Astrocyte (in vitro differentiated cells and primary cell): ENCODE results near the gene SCARF2. TPM values are rescaled to one million over a fixed set of nuclear protein-coding genes. Genes with fewer than 3 reads are reported as not detected.
"Not testable (repeated sequence)": the region's sequence is repeated elsewhere in the genome, so short reads cannot be mapped to it uniquely, and the experiment has no call there.

Source experiments
- DNase-seq: peaks from one replicate; pipeline ENCODE4 v3.0.0-alpha.2; 2010; ENCODE audit warnings: low read depth
- FAIRE-seq: peaks from 2 replicates; lab custom pipeline; 2011; peaks lifted over from hg19 to GRCh38; lab: Jason Lieb, UNC
- H2AFZ ChIP-seq: 2 replicates; pipeline ENCODE4 v1.6.0; 2012; ENCODE audit warnings: low read depth, low read length, inconsistent platforms
- H3K27ac ChIP-seq: 2 replicates; pipeline ENCODE4 v1.5.1; 2011; ENCODE audit warnings: low read depth, low read length, inconsistent platforms
- H3K27me3 ChIP-seq: 2 replicates; pipeline ENCODE4 v1.6.0; 2011; ENCODE audit warnings: low read length, inconsistent platforms; ENCODE audit not compliant: insufficient read depth
- H3K36me3 ChIP-seq: 2 replicates; pipeline ENCODE4 v1.5.1; 2011; ENCODE audit warnings: low read length, inconsistent platforms; ENCODE audit not compliant: insufficient read depth
- H3K4me1 ChIP-seq: 2 replicates; pipeline ENCODE4 v1.5.1; 2011; ENCODE audit warnings: low read length, inconsistent platforms; ENCODE audit not compliant: insufficient read depth
- H3K4me2 ChIP-seq: 2 replicates; pipeline ENCODE4 v1.6.0; 2012; ENCODE audit warnings: low read length, inconsistent platforms
- H3K4me3 ChIP-seq: 2 replicates; pipeline ENCODE4 v1.5.1; 2011; ENCODE audit warnings: low read depth, mild to moderate bottlenecking, low read length, inconsistent platforms; ENCODE audit not compliant: insufficient read depth
- H3K79me2 ChIP-seq: 2 replicates; pipeline ENCODE4 v1.6.0; 2012; ENCODE audit warnings: mild to moderate bottlenecking, low read length, inconsistent platforms; ENCODE audit not compliant: insufficient read depth
- H3K9ac ChIP-seq: 2 replicates; pipeline ENCODE4 v1.6.0; 2012; ENCODE audit warnings: mild to moderate bottlenecking, low read length, inconsistent platforms
- H3K9me3 ChIP-seq: 2 replicates; pipeline ENCODE4 v1.5.1; 2012; ENCODE audit warnings: low read depth, mild to moderate bottlenecking, low read length, inconsistent platforms; ENCODE audit not compliant: insufficient read depth
- H4K20me1 ChIP-seq: 2 replicates; pipeline ENCODE4 v1.6.0; 2012; ENCODE audit warnings: low read length, inconsistent platforms; ENCODE audit not compliant: insufficient read depth
- H3K27ac Mint-ChIP-seq: one replicate; pipeline ENCODE4 v1.8.0; 2021; ENCODE audit warnings: mild to moderate bottlenecking, mixed read lengths; ENCODE audit not compliant: unreplicated experiment
- H3K27me3 Mint-ChIP-seq: one replicate; pipeline ENCODE4 v1.8.0; 2021; ENCODE audit warnings: low read depth, mixed read lengths; ENCODE audit not compliant: unreplicated experiment
- H3K36me3 Mint-ChIP-seq: one replicate; pipeline ENCODE4 v1.8.0; 2021; ENCODE audit warnings: low read depth, mixed read lengths; ENCODE audit not compliant: unreplicated experiment
- H3K4me1 Mint-ChIP-seq: one replicate; pipeline ENCODE4 v1.8.0; 2021; ENCODE audit warnings: low read depth, mixed read lengths; ENCODE audit not compliant: unreplicated experiment
- H3K4me3 Mint-ChIP-seq: one replicate; pipeline ENCODE4 v1.8.0; 2021; ENCODE audit warnings: mild to moderate bottlenecking, moderate library complexity, mixed read lengths; ENCODE audit not compliant: unreplicated experiment
- H3K9me3 Mint-ChIP-seq: one replicate; pipeline ENCODE4 v1.8.0; 2021; ENCODE audit warnings: mild to moderate bottlenecking, mixed read lengths; ENCODE audit not compliant: unreplicated experiment
- EZH2 ChIP-seq: IDR thresholded peaks from 2 replicates; pipeline ENCODE4 v1.6.1; 2012; ENCODE audit warnings: mild to moderate bottlenecking, low read length, inconsistent platforms; ENCODE audit not compliant: insufficient read depth
- total RNA-seq: library from RNA; stranded (reverse); gene quantifications from 2 replicates; pipeline ENCODE4 v1.2.1, GENCODE V29; 2021
- TF ChIP-seq, protein P1 (sequence below): IDR thresholded peaks from 2 replicates; pipeline ENCODE4 v1.5.1; 2011; ENCODE audit warnings: low read depth, mild to moderate bottlenecking, inconsistent platforms, low read length, moderate library complexity; ENCODE audit not compliant: insufficient read depth

SCARF2 gene
- total RNA-seq, 1 donor from 2014 or later = 17.3 TPM

DNA sequence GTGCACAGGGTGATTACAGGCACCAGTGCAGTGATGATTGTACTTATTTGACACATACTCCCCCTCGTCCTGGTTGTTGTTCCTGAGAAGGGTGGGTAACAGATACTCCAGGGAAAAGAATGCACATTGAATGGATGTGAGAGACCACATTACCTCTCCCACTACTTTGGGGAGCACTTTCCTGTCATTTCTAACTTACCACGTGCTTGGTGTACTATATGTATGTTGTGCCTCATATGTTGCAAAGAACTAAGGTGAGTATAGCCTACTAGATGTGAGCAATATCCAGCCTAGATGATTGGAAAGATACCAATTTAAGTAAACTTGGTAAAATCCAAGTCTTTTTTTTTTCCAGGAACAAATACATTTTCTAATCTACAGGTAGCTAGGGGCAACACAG lies 14.3 kb upstream of the SCARF2 start:
- Mint-ChIP-seq H3K27ac (no peak overlapping the region), H3K4me1 (no peaks in the 10 kb centered on the region), H3K36me3 (peaks cover 21% of the 10 kb centered on the region), H3K27me3 (peaks cover 7% of the 10 kb centered on the region), H3K4me3 (no peak overlapping the region), H3K9me3 (no peaks in the 10 kb centered on the region)
- no peak overlapping the region for H3K9ac ChIP-seq
- no peak for FAIRE-seq
- H3K36me3 ChIP-seq = peaks cover 3% of the 10 kb centered on the region
- TF ChIP-seq, protein P1, sequence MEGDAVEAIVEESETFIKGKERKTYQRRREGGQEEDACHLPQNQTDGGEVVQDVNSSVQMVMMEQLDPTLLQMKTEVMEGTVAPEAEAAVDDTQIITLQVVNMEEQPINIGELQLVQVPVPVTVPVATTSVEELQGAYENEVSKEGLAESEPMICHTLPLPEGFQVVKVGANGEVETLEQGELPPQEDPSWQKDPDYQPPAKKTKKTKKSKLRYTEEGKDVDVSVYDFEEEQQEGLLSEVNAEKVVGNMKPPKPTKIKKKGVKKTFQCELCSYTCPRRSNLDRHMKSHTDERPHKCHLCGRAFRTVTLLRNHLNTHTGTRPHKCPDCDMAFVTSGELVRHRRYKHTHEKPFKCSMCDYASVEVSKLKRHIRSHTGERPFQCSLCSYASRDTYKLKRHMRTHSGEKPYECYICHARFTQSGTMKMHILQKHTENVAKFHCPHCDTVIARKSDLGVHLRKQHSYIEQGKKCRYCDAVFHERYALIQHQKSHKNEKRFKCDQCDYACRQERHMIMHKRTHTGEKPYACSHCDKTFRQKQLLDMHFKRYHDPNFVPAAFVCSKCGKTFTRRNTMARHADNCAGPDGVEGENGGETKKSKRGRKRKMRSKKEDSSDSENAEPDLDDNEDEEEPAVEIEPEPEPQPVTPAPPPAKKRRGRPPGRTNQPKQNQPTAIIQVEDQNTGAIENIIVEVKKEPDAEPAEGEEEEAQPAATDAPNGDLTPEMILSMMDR = no peak
- TF ChIP-seq EZH2 = no peak
- peaks cover 4% of the 10 kb centered on the region for H3K4me1 ChIP-seq
- no peaks in the 10 kb centered on the region for H4K20me1 ChIP-seq
- DNase-seq = no peak
- no peak overlapping the region for H3K4me2 ChIP-seq
- no peak overlapping the region for H2AFZ ChIP-seq
- no peak overlapping the region for H3K4me3 ChIP-seq
- H3K79me2 ChIP-seq = no peaks in the 10 kb centered on the region
- no peaks in the 10 kb centered on the region for H3K27me3 ChIP-seq
- no peak overlapping the region for H3K27ac ChIP-seq
- no peaks in the 10 kb centered on the region for H3K9me3 ChIP-seq

DNA sequence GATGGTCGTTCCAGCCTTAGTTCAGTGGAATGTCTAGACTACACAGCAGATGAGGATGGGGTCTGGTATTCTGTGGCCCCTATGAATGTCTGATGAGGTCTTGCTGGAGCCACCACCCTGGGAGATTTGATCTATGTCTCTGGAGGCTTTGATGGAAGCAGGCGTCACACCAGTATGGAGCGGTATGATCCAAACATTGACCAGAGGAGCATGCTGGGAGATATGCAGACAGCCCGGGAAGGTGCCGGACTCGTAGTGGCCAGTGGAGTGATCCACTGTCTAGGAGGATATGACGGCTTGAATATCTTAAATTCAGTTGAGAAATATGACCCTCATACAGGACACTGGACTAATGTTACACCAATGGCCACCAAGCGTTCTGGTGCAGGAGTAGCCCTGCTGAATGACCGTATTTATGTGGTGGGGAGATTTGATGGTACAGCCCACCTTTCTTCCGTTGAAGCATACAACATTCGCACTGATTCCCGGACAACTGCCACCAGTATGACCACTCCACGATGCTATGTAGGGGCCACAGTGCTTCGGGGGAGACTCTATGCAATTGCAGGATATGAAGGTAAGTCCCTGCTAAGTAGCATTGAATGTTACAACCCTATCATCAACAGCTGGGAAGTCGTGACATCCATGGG lies 13.6 kb upstream of the SCARF2 start:
- not testable (repeated sequence) for H4K20me1 ChIP-seq, H3K4me2 ChIP-seq, H3K27me3 Mint-ChIP-seq, H3K36me3 ChIP-seq, H2AFZ ChIP-seq, FAIRE-seq, H3K27ac ChIP-seq, H3K4me1 ChIP-seq, H3K79me2 ChIP-seq, H3K4me3 ChIP-seq, H3K4me1 Mint-ChIP-seq, H3K9me3 Mint-ChIP-seq, H3K27me3 ChIP-seq, H3K9me3 ChIP-seq, H3K9ac ChIP-seq, DNase-seq, H3K4me3 Mint-ChIP-seq, H3K27ac Mint-ChIP-seq
- peaks cover 23% of the 10 kb centered on the region for H3K36me3 Mint-ChIP-seq

DNA sequence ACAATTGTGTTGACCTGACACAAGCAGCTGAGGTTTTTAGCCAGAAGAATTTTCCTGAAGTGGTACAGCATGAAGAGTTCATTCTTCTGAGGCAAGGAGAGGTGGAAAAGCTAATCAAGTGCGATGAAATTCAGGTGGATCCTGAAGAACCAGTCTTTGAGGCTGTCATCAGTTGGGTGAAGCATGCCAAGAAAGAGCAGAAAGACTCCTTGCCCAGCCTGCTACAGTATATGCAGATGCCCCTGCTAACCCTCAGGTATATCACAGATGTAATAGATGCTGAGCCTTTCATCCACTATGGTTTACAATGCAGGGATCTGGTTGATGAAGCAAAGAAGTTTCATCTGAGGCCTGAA lies 12.9 kb upstream of the SCARF2 start:
- Mint-ChIP-seq H3K4me1 (no peaks in the 10 kb centered on the region), H3K9me3 (no peaks in the 10 kb centered on the region), H3K27ac (no peak overlapping the region), H3K36me3 (peaks cover 28% of the 10 kb centered on the region), H3K27me3 (peaks cover 9% of the 10 kb centered on the region), H3K4me3 (no peak overlapping the region)
- H3K79me2 ChIP-seq = no peaks in the 10 kb centered on the region
- H3K9me3 ChIP-seq = no peaks in the 10 kb centered on the region
- no peak for DNase-seq
- H3K4me2 ChIP-seq = no peak overlapping the region
- no peak overlapping the region for H2AFZ ChIP-seq
- H3K27me3 ChIP-seq = no peaks in the 10 kb centered on the region
- H3K9ac ChIP-seq = no peak overlapping the region
- H3K4me3 ChIP-seq = no peak overlapping the region
- H3K36me3 ChIP-seq = peaks cover 3% of the 10 kb centered on the region
- H3K4me1 ChIP-seq = no peaks in the 10 kb centered on the region
- no peak overlapping the region for H3K27ac ChIP-seq
- no peaks in the 10 kb centered on the region for H4K20me1 ChIP-seq
- FAIRE-seq = no peak
- no peak for TF ChIP-seq EZH2
- TF ChIP-seq, protein P1 = no peak
